Measurements from ENCODE around the gene CEMIP2. TPM values are rescaled to one million over a fixed set of nuclear protein-coding genes. Genes with fewer than 3 reads are reported as not detected.

Gene CEMIP2
- total and polyA plus RNA-seq, 10 of the 15 experiments (the other 5 are each of a cell fraction or from before 2014, with no cell fraction given), result 0.50 to 19.2 (median 1.2) TPM

GRCh38 chr9:71758785-71759184, 9.5 kb downstream of the CEMIP2 start:
- intact Hi-C loops (cut with micrococcal nuclease; ENCODE audit: unreplicated experiment), result no loop called here
- H3K79me2 ChIP-seq (ENCODE audit: control insufficient read depth, insufficient read depth, low read length), result no peaks in the 10 kb centered on the region
- TF ChIP-seq SIN3A (IDR thresholded peaks at IDR 0.05; ENCODE audit: low read depth, low read length) (no peak), NFYB (IDR thresholded peaks at IDR 0.05; ENCODE audit: insufficient read depth, low read depth, low read length) (no peak), E2F8 (IDR thresholded peaks at IDR 0.05; ENCODE audit: low read depth, partially characterized antibody) (no peak), SPI1 (IDR thresholded peaks at IDR 0.05; ENCODE audit: borderline replicate concordance, insufficient read depth, low read depth, low read length) (no peak)
- ChIA-PET RAD21 (ENCODE audit: unreplicated experiment) (interaction anchor here (1.3 kb wide), 1 partner anchor 112 kb away, joined by 3 read pairs; no protein-coding TSS in a partner anchor), SMC1A (ENCODE audit: uncharacterized antibody, unreplicated experiment) (no interaction called here), POLR2A (interaction anchor here (0.6 kb wide), 1 partner anchor 1345 kb away, joined by 3 read pairs; no protein-coding TSS in a partner anchor), CTCF (interaction anchor here (0.6 kb wide), 1 partner anchor 130 kb away, joined by 3 read pairs; no protein-coding TSS in a partner anchor)
- H3K27me3 ChIP-seq (replicated peaks in 1 of 2; ENCODE audit: control insufficient read depth in 2 of 2, insufficient read depth in 2 of 2, low read length in 1 of 2), result no peaks in the 10 kb centered on the region
- no peak for ATAC-seq
- no peak for DNase-seq (ENCODE audit: low read depth, low spot score)
- H3K9ac ChIP-seq (ENCODE audit: control insufficient read depth, insufficient read depth, low read length), result no peak overlapping the region
- no peak overlapping the region for H3K4me2 ChIP-seq (ENCODE audit: control insufficient read depth, insufficient read depth)
- no peak for FAIRE-seq
- H3K4me3 ChIP-seq, result no peak overlapping the region
- no peak overlapping the region for H3K27ac ChIP-seq (ENCODE audit: control insufficient read depth, insufficient read depth)
- H3K4me1 ChIP-seq (ENCODE audit: control insufficient read depth, insufficient read depth, low read length), result no peaks in the 10 kb centered on the region
- no peaks in the 10 kb centered on the region for H3K9me3 ChIP-seq (replicated peaks; ENCODE audit: control insufficient read depth, insufficient read depth, low read length)
- BruUV-seq (replicated peaks), result no TSS peak
- in situ Hi-C loops (cut with MboI), result no loop called here
- WGBS (ENCODE audit: insufficient coverage, insufficient replicate concordance, low lambda C conversion rate, missing lambda C conversion rate), result 95% methylated on average over 2 of the region's 2 CpGs
- H2AFZ ChIP-seq (ENCODE audit: control insufficient read depth, low read depth, low read length), result no peak overlapping the region
- H3K36me3 ChIP-seq (ENCODE audit: control insufficient read depth in 2 of 2, insufficient read depth in 2 of 2, low read length in 1 of 2), result no peaks in the 10 kb centered on the region
- H4K20me1 ChIP-seq (ENCODE audit: control insufficient read depth, insufficient read depth), result no peaks in the 10 kb centered on the region

GRCh38 chr9:71758277-71758676, 10.0 kb downstream of the CEMIP2 start:
- RAD21 ChIA-PET (ENCODE audit: unreplicated experiment), result no interaction called here
- H3K4me2 ChIP-seq (ENCODE audit: control insufficient read depth, insufficient read depth), result no peak overlapping the region
- TF ChIP-seq STAT3 (IDR thresholded peaks at IDR 0.05; ENCODE audit: low read depth, low read length) (no peak), RCOR1 (conservative IDR thresholded peaks at IDR 0.05; ENCODE audit: low read depth, low read length) (no peak), KLF5 (IDR thresholded peaks at IDR 0.05; ENCODE audit: partially characterized antibody) (no peak), ZBTB4 (CRISPR knock-in tag; IDR thresholded peaks at IDR 0.05) (no peak), ATF2 (IDR thresholded peaks at IDR 0.05; ENCODE audit: low read length) (no peak)

More at GRCh38 chr9:71758277-71758676, 10.0 kb downstream of the CEMIP2 start:
- H2AFZ ChIP-seq (ENCODE audit: control insufficient read depth, low read depth, low read length), result no peak overlapping the region
- ChIA-PET POLR2A (interaction anchor here (0.6 kb wide), 1 partner anchor 1344 kb away, joined by 3 read pairs; no protein-coding TSS in a partner anchor), CTCF (no interaction called here), SMC1A (ENCODE audit: uncharacterized antibody, unreplicated experiment) (no interaction called here)
- no peaks in the 10 kb centered on the region for H3K4me1 ChIP-seq (ENCODE audit: control insufficient read depth, insufficient read depth, low read length)
- BruUV-seq (replicated peaks), result no TSS peak
- H3K27ac ChIP-seq (ENCODE audit: control insufficient read depth, insufficient read depth), result no peak overlapping the region
- WGBS (ENCODE audit: insufficient coverage, insufficient replicate concordance, low lambda C conversion rate, missing lambda C conversion rate), result 59% methylated on average over 4 of the region's 4 CpGs
- no peaks in the 10 kb centered on the region for H4K20me1 ChIP-seq (ENCODE audit: control insufficient read depth, insufficient read depth)
- ATAC-seq, result no peak
- no peaks in the 10 kb centered on the region for H3K79me2 ChIP-seq (ENCODE audit: control insufficient read depth, insufficient read depth, low read length)
- no peak for FAIRE-seq
- DNase-seq (ENCODE audit: low read depth, low spot score), result no peak
- no peaks in the 10 kb centered on the region for H3K27me3 ChIP-seq (replicated peaks in 1 of 2; ENCODE audit: control insufficient read depth in 2 of 2, insufficient read depth in 2 of 2, low read length in 1 of 2)
- intact Hi-C loops (cut with micrococcal nuclease; ENCODE audit: unreplicated experiment) (no loop called here), in situ Hi-C loops (cut with MboI) (no loop called here)
- no peak overlapping the region for H3K4me3 ChIP-seq
- H3K36me3 ChIP-seq (ENCODE audit: control insufficient read depth in 2 of 2, insufficient read depth in 2 of 2, low read length in 1 of 2), result no peaks in the 10 kb centered on the region
- no peaks in the 10 kb centered on the region for H3K9me3 ChIP-seq (replicated peaks; ENCODE audit: control insufficient read depth, insufficient read depth, low read length)
- no peak overlapping the region for H3K9ac ChIP-seq (ENCODE audit: control insufficient read depth, insufficient read depth, low read length)

Measured in GM12878 (cell line).